8988T (cell line): Measurements from ENCODE around the gene RIPOR1.
"Not testable (repeated sequence)": the region's sequence is repeated elsewhere in the genome, so short reads cannot be mapped to it uniquely, and the experiment has no call there.

Source experiments
- DNase-seq: peaks from one replicate; pipeline ENCODE4 v3.0.0; 2011

RIPOR1 gene

GRCh38 chr16:67516296-67517154 is 12.1 kb upstream of the RIPOR1 start:
- peak; percentile 80 for DNase-seq

- DNase-seq: no peak
Measured at GRCh38 chr16:67517155-67517445, 11.5 kb upstream of the RIPOR1 start.

GRCh38 chr16:67517661-67518423 is 10.8 kb upstream of the RIPOR1 start:
- no peak for DNase-seq

GRCh38 chr16:67518676-67519075 is 10.0 kb upstream of the RIPOR1 start:
- no peak for DNase-seq

GRCh38 chr16:67519242-67519641 is 9.4 kb upstream of the RIPOR1 start:
- DNase-seq: no peak

GRCh38 chr16:67521095-67521804 is 7.4 kb upstream of the RIPOR1 start:
- DNase-seq: peak; percentile 95

GRCh38 chr16:67525176-67525860 is 3.3 kb upstream of the RIPOR1 start:
- DNase-seq: no peak

- no peak for DNase-seq
Measured at GRCh38 chr16:67526149-67526791, 2.4 kb upstream of the RIPOR1 start.

GRCh38 chr16:67528870-67529581 is 397 bp downstream of the RIPOR1 start:
- DNase-seq: peak; percentile 84

- DNase-seq: no peak
Measured at GRCh38 chr16:67529582-67530012, 968 bp downstream of the RIPOR1 start.

- DNase-seq: peak; percentile 87
Measured at GRCh38 chr16:67530013-67530939, 1.6 kb downstream of the RIPOR1 start.

- DNase-seq: no peak
Measured at GRCh38 chr16:67531247-67531646, 2.6 kb downstream of the RIPOR1 start.

GRCh38 chr16:67533024-67533560 is 4.5 kb downstream of the RIPOR1 start:
- DNase-seq: no peak

GRCh38 chr16:67533987-67534386 is 5.4 kb downstream of the RIPOR1 start:
- not testable (repeated sequence) for DNase-seq

GRCh38 chr16:67534431-67534830 is 5.8 kb downstream of the RIPOR1 start:
- DNase-seq: peak; percentile 59

- DNase-seq: peak; percentile 9
Measured at GRCh38 chr16:67535201-67535600, 6.6 kb downstream of the RIPOR1 start.

GRCh38 chr16:67537270-67537635 is 8.6 kb downstream of the RIPOR1 start:
- DNase-seq: peak; percentile 95

- peak; percentile 79 for DNase-seq
Measured at GRCh38 chr16:67537636-67538591, 9.3 kb downstream of the RIPOR1 start.

GRCh38 chr16:67538666-67539101 is 10.1 kb downstream of the RIPOR1 start:
- DNase-seq: no peak
